ENCODE measurements around the gene PEX14.

PEX14 gene

DNA sequence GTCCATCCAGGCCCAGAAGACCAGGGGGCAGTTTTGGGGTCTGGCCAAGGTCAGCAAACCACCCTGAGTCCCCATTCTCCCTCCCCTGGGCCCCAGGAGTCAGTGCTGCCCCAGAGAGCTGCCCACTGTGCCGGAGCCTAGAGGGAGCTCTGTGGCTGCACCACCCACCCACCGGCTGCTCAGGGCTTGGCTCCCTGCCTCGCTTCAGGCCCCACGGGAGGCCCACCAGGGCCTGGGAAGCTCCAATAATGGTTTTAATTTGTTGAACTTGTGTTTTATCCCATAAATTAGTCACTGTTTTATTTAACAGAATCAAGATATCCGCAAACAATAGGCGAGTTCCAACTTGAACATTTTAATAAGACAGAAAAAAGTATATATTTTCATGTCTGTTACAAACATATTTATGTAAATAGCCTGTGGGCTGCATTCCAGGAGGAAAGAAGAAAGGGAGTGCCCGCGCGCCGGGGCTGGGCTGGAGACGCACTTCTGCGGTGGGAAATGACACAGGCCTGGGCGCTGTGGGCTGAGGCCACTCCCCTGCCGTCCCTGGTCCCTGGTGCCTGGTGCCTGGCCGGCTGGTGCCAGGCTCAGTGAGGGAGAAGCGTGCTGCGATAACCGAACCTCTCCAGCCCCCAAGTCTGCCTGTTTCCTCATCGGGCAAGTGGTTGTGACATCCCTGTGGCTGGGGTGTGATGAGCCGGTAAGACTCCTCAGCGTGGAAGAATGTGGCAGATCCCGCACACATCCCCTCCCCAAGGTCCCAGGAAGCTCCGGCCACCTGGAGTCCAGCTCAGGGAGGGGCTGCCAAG lies 160.5 kb downstream of the PEX14 start:
- no peak for DNase-seq (ENCODE audit: low read depth)

DNA sequence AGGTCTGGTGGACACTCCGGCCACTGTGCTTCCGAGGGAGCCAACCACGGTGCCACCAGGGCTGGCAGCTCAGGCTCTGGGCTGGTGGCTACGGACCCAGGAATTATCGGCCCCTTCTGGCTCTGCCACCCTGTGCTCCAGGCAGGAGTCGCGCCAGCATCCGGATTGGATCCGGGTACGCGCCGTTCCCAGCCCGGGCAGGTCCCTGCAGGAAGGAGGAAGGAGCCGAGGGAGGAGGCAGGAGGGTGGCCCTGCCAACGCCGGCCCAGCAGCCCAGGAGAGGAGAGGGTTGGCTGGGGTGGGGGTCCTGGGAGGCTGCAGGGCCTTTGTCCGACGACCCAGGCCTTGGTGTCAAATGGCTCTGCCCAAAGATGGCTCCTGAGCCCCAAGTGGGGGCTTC lies 161.2 kb downstream of the PEX14 start:
- no peak for DNase-seq (ENCODE audit: low read depth)

DNA sequence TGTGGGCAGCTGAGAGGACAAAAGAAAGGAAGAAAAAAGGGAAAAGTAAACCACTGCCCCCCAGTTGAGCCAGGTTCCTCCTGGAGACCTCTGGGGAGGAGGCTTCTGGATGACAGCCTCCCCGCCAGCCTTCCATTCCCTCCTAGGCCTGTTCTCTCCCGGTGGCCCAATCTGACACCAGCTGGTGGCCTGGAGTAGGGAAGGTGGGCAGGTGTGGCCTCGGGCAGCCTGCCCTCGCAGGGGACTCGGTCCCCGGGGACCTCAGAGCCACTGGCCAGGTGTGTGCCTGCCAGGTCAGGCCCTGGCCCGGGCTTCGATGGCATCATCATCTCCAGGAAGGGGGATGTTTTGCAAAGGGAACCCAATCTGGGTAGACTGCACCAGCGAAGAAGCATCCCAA lies 162.7 kb downstream of the PEX14 start:
- DNase-seq (ENCODE audit: low read depth): no peak

DNA sequence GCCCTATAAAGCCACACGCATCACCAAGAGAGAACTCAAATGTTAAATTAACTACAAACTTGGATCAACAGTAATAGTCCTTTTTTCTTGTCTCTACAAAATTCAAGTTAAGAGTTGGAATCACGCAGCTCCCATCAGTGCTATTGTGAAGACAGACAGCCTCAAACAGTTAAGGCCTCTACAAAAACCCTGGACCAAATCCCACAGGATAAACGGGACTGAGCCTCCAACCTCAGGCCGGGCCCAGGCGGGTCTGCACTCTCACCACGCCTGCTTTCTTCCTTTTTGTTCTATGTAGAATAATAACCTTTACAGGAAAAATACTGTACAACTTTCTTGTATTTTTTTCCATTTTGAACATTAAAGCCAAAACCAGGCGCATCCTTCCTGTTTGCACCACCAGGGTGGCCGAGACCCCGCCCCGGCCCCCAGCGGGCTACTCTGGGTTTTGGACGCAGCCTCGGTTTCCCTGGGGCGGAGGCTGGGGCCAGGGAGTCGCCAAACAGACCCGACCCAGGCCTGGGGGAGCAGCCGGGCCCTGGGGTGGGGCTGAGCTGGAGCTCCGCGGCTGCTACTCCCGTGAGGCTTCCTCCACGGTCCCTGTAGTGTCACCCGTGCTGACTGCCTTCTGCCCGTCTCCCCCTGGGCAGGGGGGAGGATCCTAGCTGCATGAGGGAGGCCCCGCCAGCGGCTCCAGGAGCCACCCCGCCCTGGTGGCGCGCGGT lies 163.2 kb downstream of the PEX14 start:
- no peak for DNase-seq (ENCODE audit: low read depth)

DNA sequence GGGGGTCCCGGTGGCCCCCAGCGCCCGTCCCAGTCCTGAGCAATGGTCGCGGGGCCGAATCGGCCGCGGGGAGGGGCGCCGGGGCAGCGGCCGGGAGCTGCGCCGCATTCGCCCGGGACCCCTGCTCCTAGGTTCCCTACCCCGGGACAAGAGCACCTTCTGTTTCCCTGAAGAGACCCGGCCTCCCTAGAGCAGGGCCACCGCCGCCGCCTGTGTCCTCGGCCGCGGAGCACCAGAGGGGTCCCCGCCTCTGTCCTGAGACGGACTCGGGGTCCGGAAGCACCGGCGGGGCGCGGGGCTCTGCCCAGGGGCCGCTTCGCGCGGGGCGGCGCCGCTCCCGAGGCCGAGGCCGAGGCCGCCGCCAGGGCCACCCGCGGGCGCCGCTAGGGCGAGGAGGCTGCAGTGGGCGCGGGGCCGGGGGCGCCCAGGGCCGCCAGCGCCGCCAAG lies 163.8 kb downstream of the PEX14 start:
- no peak for DNase-seq (ENCODE audit: low read depth)

DNA sequence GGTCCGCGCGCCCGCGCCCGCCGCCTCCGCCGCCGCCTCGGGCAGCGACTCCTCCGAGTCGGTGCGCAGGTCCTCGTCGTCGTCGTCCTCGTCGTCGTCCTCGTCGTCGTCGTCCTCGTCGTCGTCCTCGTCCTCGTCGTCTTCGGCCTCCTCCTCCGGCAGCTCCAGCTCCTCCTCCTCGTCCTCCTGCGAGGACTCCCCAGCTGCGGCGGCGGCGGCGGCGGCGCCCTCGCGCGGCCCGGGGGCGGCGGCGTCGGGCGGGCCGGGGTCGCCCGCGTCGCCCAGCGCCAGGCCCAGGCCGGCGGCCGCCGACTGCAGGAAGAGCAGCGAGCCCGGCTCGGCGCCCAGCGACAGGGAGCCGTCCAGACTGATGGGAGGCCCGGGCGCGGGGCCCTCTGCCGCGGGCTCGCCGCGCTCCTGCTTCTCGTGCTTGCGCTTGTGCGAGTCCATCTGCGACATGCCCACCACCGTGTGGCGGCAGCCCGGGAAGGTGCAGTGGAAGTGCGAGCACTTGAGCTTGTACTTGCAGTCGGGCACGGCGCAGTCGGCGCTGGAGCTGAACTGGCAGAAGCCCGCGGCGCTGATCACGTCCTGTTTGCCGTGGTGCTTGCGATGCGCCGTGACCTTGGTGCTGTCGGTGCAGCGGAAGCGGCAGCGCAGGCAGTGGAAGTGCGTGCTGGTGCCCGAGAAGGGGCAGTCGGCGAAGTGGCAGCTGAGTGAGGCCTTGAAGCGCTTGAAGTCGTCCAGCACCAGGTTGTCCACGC lies 164.4 kb downstream of the PEX14 start:
- DNase-seq (ENCODE audit: low read depth): no peak

DNA sequence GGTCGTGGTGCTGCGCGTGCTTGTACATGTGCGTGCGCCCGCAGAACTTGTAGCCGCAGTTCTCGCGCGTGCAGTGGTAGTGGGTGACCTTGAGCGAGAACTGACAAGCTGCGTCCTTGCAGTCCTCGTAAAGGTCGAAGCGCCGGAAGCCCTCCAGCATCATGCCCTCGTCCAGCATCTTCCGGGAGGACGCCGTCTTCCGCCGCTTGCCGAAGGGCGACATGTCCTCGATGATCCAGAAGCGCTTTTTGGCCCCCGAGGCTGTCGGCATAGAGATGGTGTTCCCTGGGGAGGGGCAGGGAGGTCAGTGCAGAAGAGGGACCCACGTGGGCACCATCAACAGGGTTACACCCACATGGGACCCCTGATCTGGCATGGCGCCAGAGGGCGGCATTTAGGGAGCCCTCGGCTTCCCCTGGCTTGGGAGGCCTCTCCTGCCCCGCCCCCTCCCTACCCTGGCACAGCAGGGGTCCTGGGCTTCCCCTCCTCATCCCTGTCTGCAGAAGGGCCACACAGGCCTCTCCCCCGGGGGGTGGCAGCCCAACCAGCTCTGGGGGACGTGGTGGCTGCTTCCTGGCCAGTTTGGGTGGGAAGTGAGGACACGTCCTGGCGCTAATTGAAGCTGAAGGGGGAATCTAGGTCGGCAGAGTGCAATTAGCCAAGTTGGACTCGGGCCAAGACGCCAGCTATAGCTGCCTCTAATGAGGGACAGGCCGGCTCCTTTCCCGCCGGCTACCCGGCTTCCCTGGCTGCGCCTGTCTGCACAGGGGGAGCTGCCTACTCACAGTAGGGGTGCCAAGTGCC lies 165.2 kb downstream of the PEX14 start:
- no peak for DNase-seq (ENCODE audit: low read depth)

DNA sequence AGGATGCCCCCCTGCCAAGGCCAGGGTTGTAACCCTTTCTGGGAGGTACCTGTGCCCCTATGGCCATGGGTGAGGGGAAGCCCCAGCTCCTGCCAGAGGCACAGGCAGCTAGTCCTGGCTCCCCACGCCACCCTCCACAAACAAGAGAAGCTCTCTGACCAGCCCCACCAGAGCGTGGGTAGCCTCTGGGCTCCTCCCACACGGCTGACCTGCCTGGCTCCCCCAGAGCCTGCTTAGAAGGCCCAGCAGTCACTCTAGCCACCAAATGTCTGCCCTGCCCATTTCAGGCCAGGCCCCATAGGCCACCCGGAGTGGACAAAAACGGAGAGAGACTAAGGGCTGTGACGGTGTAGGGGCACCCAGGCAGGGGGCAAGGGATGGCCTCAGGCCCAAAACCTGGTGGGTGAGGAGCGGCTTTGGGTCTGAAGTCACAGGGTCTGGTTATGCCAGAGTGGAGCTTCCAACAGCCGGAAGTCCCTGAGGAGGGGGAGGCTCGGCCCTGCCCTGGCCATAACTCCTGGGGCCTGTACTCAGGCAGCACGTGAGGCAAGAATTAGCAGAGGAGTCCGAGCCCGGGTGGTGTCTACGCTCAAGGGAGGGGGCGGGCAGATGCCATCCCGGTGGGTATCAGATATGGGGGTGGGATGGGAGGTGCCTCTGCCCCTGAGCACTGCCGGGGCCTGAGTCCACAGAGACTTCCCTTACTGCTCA lies 166.2 kb downstream of the PEX14 start:
- DNase-seq (ENCODE audit: low read depth): no peak

DNA sequence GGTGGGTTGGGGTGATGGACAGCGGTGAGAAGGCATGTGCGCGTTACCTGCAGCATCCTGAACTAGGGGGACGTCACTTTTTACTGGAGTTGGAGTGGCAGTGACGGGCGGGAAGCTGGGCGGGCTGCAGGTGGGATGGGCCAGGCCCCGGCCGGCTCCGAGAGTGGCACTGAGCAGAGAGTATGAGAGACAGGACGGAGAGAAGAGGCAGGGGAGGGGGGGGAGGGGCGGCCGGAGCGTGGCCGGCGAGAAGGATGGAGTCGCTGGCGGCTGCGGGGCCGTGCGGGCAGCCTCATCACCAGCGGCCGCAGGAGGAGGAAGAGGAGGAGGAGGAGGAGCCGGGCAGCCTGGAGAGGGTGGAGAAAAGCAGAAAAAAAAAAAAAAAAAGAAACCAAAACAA lies 167.2 kb downstream of the PEX14 start:
- no peak for DNase-seq (ENCODE audit: low read depth)

DNA sequence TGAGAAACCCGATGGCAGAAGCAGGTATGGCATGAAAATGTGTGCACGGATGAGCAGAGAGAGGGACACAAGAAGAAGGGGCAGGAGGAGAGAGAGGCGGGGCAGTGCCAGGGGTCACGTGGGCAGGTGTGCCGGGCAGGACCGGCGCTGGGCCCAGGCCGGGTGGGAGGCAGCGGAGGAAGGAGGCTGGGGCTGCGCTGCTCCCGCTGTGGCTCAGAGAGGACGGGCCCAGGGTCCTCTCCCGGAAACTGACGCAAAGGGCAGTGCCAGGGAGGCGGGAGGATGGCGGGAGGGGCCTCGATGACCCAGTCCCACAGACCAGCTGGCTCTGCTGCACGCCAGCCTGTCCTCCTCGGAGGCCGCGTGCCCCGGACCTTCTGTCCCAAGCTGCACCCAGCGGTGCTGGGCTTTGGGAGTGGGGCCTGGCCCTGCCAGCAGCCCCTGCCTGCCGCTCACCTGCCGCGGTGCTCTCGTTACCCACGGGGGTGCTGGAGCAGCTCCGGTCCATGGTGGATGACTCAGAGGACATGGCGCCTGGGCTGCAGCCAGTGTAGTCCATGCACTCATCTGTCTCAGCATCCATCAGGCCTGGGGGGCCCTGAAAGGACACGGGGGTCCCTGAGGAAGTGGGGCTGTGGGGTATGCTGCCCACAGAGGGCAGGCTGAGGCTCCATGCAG lies 167.8 kb downstream of the PEX14 start:
- DNase-seq (ENCODE audit: low read depth): no peak

DNA sequence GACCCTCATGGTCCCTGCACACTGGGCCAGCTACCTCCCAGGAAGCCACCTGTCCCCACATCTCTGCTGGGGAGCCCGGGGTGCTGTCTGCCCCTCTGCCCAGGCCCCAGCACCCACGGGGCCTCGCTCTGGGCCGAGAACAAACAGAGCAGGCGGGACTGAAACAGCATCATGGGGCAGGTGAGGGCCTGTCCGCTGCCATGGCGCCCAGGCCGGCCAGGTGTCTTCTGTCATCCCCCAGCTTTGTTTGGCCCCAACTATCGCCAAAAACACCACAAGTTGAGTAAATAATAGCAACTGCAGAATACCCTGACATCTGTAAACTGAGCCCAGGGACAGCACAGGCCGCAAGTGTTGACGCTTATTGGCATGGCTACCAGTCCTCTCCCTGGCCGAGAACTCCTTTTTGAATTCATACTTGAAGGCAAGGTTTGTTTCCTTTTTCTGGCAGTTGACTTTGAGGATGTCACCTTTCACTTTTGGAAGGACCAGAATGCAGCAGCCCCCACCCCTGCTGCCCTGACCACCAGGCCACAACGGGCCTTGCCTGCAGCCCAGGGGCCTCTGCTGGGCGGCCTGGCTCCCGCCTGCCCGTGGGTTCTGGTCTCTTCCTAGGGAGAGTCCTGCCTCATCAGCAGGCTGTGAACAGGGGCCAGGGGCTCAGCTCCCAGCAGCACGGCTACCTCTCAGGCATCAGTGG lies 169.0 kb downstream of the PEX14 start:
- DNase-seq (ENCODE audit: low read depth): no peak

DNA sequence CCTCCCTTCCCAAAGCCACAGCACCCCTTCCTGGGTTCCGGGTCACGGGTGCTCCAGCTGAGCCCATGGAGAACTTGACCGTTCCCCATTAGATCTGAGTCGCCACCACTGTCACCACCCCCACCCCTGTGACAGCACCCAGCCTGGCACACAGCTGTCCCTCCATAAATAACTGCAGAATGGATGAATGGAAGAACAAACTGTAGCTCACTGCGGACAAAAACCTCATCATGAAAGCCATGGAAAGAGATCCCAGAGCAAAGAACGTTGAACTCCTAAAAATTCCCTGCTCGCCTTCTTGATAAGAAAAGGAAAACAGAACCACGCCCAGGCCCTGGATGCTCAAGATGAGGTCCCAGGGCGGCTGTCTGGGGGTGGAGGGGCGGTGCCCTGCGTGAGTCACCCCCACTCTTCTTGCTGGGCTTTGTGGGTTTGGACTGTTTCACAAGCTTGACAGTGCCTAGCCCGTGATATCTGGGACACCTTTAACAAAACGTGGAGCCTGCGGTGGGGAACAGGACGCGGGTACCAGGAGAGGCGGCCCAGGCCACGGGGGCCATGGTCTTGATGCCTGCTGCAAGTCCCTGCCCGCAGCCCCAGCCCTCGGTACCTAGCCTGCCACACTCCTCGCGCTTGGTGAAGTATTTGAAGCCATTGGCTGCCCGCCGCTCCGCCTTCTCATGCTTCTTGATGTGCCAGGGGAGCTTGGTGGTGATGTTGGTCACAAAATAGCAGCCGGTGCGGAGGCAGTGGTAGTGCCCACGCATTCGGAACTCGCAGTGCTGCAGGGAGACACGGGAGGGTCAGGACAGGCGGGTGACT lies 169.8 kb downstream of the PEX14 start:
- no peak for DNase-seq (ENCODE audit: low read depth)

DNA sequence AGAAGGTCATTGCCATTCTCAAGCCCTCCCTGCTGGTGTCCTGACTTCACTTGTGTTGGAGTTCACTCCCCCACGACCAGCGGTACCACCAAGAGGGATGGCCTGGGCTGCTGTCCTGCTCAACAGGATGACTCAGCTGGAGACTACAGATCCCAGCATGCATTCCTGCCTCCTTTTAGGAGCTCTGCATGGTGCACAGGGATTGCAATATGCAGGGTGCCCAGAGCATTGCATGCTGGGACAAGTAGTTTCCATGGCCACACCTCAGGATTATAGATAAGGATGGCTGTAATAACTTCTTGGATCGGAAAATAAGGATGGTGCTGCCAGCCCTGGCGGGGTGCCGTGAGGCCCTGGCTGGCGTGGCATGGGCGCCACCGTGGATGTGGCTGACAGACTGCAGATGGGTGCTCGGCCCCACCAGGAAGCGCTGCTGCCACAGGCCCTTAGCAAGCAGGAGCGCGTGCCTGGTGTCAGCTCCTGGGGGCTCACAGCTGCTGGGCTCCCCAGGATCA lies 171.7 kb downstream of the PEX14 start:
- no peak for DNase-seq (ENCODE audit: low read depth)

DNA sequence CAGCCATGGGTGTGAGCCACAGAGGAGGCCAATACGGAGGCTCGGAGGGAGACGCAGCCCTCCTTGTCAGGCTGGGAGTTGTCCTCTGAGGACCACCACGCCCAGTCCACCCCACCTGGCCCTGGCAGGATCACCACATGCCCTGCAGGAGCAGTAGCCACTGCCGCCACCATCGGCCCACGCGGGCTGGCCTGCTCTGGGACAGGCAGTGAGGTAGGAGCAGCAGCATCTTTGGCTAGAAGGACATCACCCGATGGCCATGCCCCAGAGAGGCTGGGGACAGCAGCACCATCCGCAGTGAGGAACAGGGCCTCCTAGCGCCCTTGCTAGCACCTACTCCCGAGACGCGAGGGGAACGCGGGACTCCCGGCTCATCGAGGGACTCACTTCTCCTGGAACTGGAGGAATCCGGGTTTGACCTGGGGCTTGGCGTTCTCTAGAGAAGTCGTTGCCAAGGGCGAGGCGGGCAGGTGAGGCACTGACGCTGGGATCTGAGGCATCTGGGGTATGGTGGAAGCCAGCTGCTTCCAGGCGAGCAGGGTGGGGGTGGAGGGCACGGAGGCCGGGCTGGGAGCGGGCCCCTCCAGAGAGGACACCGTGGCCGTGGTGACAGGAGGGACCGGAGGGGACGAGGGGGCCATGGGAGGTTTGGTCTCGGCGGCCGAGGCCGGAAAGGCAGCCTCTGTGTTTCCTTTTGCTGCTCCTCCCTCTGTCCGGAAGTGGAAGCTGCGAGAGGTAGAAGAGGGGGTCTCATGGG lies 172.8 kb downstream of the PEX14 start:
- DNase-seq (ENCODE audit: low read depth): no peak

DNA sequence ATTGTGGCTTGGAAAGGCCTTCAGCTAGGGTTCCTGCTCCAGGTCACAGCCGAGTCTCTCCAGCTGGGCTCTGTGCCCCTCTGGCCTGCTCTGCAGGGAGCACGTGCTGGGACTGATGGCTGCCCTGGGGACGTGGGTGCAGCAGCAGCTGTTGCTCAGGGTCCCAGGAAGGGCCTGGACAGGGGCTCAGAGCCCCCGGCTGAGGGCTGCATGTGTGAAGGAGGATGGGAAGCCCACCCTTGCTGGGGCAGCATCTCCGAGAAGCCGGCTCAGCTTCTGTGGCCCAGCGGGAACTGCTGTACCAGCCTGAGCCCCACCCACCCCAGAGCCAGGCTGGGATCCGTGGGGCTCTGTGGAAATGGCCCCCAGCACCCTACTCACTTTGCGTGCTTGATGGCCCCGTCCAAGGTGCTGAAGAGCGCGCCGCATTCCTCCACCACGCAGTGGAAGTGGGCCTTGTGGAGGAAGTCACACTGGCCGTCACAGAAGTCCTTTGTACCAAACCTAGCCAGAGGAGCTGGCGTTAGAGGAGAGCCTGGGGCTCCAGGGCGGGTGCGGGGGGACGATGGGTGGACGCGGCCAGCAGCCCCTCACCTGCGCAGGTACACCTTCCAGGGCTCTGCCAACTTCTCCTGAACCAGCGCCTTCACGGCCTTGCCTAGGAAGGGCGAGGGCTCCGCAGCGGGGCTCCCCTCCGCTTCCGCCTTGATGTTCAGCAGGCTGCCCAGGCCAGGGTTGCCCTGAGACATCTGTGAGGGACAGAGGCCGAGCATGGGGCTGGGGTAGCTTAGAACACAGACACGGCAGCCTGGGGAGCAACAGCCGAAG lies 174.2 kb downstream of the PEX14 start:
- no peak for DNase-seq (ENCODE audit: low read depth)

DNA sequence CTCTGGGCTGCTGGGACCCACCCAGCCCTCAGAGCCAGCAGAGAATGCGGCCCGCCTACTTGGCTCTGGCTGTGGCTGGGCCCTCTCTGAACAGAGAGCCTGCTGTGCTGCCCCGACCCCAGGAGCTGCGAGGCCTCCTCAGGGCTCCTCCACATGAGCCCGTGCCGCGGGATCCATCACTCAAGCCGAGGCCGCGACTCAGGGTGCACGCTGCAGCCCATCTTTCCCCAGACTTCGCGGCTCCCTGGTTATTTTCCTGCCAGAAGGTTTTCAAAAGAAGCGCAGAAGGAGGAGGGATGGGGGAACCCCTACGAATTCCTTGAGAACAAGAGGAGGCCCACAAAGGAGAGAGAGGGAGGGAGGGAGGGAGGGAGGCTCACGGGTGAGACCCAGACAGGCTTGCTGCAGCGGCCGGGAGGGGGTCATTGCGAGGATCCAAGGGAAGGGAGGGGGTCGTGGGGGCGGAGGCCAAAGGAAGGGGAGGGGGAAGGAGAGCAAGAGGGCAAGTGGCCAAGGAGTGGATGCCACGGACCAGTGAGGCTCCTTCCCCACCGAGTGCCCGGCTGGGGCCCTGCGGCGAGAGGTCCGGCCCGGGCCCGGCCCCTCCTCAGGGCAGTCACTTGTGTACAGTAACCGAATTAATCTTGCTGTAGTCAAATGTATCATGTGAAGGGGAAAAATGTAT lies 174.9 kb downstream of the PEX14 start:
- no peak for DNase-seq (ENCODE audit: low read depth)
